Putamen (tissue), 1 donor: ENCODE results near the gene MYO1G.

Source experiments
- DNase-seq: peaks from one replicate; pipeline ENCODE4 v3.0.0-alpha.2; 2016; ENCODE audit warnings: low spot score

Gene MYO1G

DNA sequence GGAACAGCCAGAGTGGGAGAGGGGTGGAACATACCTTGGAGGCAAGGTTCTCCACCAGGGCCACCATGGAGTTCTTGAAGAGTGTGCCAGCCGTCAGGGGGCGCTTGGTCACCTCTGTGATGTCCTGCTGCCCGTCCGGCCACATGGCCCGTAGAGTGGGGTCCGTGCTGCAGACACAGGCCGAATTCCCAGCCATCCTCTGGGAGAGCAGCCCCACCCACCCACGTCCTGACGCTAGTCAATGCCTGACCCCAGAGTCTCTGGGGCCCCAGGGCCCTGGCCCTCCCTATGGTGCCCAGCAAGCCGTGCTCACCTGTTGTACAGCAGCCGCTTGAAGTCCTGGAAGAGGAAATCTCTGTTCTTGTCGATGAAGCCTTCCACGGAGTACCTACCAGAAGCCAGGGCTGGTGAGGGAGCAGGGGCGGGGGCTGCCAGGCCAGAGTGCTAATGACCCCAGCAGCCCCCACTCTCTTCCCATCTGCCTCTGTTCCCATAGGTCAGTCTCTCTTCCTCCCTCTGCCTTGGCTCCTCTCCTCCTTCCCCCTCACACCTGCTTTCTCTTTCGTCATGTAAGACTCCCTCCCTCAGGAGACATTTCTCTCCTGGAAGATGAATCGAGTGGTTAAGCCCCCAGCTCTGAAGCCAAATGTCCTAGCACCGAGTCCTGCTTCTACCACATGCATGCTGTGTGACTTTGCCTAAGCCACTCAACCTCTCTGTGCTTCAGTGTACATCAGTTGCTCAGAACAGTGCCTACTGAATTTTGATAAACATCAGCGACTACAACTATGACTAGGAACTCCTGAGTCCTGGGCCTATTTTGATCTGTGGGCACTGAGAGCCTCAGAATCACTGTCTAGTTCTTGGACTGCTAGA lies 11.0 kb downstream of the MYO1G start:
- DNase-seq = no peak

DNA sequence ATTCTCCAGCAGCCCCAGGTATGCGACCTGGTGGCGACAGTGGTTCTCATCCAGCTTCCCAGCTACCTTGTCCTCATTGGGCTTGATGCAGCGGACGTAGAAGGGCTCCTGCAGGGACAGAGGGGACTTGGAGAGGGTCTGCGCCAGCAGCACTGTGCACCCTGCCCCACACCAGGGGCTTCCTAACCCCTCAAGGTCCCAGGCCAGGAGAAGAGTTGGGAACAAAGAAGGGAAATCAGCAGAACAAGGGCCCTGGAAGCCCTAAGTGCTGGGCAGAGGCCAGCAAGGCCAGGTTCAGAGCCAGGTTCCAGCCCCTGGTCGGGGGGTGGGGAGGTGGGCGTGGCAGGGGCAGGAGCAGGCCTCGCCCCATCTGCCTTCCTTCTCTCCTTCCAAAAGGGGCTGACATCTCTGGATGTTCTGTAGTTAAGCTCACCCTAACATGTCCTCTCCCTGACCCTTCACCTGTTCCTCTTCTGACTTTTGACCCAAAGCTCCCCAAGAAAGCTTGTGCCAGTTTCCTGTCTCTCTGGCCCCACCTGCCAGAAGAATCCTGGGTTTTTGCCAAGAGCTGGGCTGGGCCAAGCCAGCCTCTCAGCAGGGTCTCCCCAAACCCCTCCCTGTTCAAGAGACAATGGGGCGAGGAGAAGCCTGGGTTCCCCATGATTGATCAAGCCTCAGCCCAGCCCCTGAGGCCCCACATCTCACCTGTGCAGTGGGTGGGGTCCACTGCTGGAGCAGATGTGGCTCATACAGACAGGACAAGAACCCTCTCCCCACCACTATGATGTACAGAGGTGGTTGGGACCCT lies 11.9 kb downstream of the MYO1G start:
- DNase-seq = no peak

DNA sequence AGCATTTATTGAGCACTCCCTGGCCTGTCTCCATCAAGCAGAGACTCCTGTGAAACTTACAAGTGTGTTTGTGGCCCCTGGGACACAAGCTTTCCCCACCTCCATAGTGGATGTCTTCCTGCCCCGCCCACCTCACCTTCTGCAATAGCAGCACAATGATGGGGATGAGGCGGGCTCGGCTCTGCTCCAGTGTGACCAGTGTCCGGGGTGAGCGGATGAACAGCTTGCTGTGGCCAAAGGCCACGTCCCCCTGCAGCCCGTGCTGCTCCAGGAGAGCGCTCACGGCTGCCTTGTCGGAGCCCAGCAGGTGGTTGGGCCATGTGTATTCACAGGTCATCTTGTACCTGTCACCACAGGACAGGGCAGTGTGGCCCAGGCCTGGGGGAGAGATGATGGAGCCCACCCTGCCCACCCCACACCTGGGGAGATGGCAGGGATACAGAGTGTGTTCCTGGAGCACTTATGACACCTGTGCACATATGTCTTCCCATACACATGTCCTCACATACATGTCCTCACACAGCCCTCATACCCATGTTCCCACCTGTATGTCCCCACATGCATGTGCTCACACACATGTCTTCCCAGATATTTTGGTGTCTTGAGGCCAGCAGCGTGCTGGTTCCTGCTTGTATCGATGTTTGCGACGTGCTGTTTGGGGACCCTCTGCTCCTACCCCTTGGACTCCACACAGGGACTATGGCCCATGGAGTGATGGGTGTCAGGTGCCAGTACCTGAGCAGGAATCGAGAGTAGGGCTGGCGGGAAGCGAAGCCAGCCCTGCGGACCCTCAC lies 12.7 kb downstream of the MYO1G start:
- no peak for DNase-seq

DNA sequence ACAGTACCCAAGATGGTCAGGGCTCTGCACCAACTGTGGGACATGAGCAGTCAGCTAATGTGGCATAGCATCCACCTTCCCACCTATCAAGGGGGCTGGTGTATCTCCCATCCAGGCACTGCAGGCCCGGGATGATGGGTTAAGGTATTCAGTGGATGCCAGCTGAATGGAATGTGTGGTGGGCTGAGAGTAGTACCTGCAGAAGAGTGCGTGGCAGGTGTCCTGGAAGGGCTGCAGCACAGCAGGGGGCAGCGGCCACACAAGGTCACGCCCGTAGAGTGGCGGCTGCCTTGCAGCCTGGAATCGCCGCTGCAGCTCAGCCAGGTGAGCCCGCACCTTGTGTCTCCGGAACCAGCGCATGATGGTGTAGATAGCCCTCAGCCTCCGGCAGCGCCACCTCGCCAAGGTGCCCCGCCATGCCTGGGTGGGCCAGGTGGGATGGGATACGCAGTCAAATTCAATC lies 13.3 kb downstream of the MYO1G start:
- DNase-seq = no peak

DNA sequence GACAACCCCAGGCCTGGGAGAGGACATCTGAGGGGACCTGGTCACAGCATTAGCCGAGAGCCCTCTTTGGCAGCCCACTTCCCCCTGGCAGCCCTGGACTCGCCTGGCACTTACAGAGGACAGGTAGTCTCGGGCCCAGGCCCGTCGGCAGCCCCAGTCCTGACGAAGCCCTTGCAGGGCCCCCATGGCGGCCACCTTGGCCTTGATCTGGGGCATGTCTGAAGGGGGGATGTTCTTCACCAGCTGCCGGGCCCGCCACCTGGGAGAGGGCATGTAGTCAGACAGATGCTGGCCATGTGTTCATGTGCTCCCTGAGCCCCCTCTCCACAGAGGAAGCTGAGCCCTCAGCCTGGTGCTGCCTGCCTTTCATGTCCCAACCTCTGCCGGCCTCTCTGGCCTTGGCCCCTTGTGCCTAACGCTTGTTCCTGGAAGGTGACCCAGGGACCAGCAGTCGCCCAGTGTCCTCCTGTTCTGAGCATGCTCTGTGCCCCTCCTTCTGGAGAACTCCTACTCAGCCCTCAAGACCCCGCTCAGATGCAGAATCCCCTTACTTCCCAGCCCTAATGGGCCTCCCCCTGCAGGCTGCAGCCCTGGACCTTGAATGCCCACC lies 13.9 kb downstream of the MYO1G start:
- DNase-seq = no peak

DNA sequence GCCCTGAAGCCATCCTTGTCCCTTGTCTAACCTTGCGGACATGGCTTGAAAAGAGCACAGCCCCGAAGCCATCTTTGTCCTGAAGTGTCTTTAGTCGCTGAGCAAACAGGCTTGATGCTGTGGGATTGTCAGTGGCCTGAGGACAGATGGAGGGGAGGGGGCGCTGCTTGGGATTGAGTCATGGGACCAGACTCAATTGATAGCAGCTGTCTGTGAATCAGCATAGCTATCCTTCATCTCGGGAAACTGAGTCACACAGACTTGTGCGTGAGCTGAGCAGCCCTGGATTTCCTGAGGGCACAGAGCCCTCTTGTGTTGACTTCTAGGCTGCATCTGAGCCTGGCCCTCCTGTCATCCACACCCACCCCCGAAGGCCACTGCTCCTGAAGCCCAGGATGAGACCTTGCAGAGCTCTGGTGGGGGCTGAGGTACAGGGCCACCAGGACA lies 14.4 kb downstream of the MYO1G start:
- no peak for DNase-seq

DNA sequence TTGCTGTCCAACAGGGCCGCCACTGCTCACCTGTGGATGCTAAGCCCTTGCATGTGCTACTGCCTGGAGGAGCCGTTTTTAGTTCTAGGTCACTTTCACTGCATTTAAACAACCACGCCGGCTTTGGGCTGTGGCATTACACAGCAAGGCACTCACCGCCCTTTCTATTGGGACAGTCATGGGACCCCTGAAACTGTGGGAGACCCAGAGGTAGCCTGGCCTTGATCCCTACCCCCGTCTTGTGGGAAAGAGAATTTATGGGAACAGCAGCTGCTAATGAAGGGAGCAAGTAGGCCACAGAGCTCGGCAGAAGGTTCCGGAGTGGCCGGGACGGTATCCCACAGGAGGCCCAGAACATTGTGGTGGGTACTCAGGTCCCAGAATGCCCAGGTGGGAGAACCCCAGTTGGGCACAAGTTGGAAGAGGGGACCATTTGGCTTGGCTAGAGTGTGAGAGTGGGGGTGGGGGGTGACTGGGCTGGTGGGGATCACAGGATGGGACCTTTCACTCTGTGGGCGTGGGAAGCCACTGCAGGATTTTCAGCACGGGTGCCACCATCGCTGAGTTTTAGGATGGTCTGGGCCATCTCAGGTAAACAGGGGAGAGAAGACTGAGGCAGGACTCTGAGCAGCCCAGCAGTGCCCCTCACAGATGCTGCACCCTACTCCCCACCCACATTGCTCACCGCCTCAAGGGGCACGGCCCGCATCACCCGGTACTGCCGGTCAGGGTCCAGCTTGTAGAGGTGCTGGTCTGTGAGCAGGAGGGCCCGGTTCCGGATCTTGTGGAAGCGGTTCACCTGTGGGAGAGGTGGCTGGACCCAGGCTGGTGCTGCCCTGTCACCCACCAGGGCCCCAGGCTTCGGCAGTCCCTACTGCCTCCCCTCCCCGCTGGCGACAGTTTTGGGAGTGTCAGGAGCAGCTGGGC lies 15.2 kb downstream of the MYO1G start:
- DNase-seq = no peak

DNA sequence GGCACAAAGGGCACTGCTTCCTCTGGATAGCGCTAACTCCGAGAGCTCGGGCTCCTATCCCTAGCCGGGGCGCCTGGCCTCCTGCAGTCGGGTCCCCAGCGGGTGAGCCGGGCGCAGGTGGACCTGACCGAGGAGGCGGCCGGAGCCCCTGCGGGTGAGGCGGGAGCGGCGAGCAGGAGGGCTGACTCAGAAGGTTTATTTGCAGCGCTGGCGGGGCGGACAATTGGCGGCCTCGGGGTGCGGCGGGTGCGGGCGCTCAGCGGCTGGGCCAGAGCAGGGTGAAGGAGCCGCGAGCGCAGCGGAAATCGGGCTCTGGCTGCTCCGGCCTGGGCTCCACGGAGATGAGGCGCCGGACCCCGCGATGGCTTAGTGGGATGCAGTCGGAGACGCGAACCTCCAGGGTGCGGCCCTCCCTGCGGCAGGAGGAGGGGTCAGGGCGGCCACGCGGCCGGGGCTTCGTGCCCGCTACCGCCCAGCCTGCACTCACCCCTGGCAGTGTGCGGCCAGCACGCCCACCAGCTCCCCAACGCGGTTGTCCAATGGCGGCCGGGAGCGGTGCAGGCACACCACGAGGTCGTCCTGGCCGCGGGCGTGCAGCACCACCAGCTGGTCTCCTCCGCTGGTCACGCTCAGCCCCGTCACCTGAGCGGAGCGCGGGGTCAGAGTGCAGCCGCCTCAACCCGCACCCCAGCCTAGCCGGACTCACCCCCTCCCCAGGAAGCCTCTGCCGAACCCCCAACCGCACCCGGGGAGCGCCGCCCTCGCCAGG lies 16.1 kb downstream of the MYO1G start:
- DNase-seq = no peak

DNA sequence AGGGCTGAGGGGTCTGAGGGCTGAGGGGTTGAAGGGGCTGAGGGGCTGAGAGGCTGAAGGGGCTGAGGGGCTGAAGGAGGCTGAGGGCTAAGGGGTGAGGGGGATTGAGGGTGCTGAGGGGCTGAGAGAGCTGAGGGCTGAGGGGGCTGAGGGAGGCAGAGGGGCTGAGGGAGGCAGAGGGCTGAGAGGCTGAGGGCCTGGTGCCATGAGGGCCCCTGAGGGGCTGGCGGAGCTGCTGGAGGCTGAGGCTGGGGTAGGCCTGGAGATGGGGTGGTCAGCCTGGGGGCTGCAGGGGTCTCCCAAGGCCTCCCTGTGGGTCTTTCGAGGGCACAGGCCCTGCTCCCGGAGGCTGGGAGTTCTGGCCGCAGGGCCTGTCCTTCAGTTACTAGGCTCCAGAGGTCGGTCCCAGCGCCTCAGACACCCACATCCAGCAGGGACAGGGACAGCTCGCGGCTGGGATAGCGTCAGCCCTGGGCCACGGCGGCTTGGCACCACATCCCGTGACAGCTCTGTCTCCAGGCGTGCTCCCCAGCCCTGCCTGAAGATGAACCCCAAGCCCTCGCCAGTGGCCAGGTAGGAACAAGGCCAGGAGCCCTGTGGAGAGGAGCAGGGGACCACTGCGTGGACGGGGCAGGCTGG lies 16.9 kb downstream of the MYO1G start:
- DNase-seq = no peak

DNA sequence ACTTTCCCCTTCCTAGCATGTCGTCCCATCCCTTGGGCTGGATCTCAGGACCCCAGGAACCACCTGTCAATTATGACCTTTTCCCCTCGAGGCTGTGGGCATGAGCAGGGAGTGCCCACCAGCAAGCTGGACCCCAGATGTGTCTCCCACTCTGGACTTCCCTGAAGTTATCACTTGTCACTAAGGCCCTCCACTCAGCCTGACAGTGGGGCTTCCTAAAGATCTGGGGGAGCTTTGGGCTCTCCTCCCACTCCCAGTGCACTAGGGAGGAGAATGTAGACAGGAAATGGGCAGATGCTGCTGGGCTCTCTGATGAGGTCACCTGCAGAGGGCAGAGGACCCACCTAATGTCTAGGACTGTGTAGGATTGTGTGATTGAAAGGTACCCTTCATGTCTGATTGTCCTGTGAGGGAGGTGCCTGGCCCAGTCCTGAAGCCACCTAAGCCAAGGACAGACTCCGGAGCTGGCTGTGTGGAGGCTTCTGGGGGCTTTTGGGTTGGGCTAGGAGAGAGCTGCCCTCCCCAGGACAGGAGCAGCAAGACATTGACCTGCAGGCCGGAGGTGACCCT lies 18.7 kb downstream of the MYO1G start:
- DNase-seq = no peak

DNA sequence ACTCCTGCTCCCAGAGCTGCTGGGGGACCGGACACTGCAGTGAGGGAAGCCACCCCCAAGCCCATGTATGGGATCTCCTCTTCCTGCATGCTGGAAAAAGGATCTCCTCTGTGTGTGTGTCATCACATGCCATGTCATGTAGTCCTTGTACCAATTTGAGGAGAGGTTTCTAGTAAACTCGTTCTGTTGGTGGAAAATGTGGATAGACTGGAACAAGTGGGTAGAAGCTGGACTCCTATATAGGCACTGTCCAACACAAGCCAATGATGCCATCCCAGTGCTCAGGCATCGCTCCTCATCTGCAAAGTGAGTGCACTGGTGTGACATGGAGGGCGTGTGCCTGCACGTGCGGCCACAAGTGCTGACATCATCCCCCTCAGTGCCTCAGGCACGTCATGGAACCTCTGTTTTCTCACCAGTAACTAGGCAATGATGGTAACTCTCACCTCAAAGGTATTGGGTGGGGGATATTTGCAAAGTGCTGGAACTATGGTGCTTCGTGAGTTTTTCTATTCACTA lies 19.3 kb downstream of the MYO1G start:
- DNase-seq = no peak

DNA sequence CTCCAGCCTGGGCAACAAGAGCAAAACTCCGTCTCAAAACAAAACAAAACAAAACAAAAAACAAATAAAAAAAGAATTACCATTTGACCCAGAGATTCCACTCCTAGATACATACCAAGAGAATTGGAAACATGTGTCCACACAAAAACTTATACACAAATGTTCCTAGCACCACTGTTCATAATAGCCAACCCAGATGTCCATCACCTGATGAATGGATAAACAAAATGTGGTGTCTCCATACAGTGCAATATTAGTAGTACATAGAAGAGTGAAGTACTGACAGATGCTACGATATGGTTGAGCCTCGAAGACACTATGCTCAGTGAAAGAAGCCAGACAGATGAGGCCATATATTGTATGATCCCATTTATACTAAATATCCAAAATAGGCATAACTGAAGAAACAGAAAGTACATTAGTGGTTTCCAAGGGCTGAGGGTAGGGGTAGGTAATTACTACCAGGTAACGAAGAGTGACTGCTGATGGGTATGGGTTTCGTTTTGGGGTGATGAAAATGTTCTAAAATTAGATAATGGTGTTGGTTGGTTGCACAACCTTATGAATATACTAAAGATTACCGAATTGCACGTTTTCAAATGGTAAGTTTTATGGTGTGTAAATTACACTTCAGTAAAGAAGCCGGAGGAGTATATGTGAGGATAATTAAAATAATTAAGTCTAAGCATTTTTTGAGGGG lies 20.0 kb downstream of the MYO1G start:
- no peak for DNase-seq

DNA sequence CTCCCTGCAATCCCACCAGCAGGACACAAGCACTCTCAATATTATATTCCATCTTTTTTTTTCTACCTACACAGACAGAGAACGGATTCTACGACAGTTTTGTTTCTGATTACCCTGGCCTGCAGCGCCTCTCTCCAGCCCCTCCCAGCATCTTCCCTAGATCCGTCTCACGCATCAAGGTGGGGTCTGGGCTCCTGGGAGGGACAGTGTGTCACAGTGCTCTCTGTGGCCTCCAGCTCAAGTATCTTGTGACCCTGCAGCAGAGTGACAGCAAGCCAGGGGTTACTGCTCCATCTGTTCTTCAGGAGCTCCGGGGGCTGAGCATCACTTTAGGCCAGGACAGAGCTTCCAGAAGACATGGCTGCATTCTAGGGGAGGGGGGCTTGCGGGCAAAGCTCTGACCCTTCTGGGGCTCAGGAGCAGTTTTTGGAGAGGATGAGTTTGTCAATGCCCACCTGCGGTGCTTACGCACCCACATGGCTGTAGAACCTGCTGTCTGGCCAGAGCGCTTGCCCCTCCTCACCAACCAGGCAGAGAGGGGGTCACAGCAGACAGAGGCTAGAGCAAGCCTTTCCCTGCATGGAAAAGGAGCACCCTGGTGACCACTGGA lies 22.6 kb downstream of the MYO1G start:
- no peak for DNase-seq

DNA sequence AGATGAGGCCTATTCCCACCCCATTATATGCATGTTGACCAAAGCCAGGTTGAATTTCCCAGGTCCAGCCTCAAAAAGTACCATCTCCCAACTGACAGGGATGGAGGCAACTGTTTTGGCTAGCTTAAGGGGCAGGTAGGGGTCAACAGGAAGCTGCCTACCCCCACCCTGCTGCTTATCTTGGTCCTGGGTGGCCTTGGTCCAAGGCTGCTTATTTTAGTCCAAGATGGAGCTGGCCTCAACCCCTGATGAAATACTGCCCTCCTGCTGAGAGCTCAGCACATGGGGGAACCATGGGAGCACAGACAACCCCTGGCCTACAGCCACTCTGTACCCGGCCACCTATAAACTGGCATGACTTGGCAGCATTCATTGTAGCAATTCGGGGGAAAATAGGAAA lies 23.1 kb downstream of the MYO1G start:
- DNase-seq = no peak

DNA sequence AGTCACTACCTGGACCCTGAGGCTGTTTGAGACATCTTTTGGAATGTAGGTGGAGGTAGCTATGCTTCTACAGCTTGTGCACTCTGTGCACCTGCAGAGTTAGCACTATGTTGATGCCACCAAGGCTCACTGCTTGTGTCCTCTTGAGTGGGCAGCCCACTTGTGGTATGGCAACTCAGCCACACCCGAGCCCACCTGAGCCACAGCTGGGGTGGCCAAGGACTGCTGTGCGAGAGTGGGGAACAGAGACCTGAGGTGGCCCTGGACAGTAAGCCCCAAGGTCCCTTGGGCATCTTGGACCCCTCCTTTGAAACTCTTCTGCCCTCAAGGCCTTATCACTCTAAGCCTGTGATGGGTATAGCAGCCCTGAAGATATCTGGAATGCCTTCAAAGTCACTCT lies 25.7 kb downstream of the MYO1G start:
- DNase-seq = no peak

DNA sequence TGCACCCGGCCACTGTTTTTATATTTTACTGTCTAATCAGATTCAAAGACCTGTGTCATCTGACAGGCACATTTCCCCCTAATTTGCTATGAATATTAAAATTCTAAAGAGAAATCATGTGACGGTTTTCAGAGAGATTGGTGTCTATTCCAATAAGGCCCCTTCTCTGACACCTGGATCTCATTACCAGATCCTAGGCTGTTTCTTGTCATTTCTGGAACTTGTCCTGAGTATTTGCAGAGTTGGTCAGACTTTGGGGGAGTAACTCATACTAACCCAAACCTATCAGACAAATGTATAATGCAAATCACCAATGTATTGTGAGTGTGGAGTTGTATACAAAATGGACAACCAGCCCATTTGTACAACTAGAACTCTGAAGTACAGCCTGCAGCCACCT lies 29.5 kb downstream of the MYO1G start:
- DNase-seq = no peak

DNA sequence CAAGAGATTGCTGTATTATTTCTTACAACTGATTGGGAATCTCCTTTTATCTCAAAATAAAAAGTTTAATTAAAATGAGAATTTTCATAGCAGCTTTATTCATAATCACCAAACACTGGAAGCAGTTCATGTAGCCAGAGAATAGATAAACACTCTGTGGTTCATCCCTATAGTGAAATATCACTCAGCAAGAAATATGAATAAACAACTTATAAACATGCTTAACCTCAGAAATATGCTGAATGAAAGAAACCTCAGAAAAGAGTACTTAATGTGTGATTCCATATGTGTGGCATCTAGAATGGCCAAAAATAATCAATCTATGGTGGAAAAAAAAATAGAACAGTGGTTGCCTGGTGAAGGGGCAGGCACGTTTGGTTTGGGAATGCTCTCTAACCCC lies 33.3 kb downstream of the MYO1G start:
- DNase-seq = no peak

DNA sequence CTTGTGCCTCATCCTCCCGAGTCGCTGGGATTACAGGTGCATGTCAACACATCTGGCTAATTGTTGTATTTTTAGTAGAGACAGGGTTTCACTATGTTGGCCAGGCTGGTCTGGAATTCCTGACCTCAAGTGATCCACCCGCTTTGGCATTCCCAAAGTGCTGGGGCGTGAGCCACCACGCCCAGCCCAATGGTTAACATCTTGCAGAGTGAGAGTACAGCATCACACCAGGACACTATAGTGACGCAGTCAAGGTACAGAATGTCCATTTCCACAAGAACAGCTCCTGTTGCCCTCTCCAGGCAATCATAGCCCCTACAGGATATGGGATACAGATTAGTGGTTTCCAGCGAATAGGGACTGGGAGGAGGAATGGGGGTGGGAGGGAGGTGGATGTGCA lies 34.0 kb downstream of the MYO1G start:
- no peak for DNase-seq
